ENCODE measurements around the gene TNFRSF12A. TPM values are rescaled to one million over a fixed set of nuclear protein-coding genes. Genes with fewer than 3 reads are reported as not detected.
A peak's percentile ranks its signal among the peaks of the same experiment; 100 is the strongest.

TNFRSF12A gene
- total RNA-seq, 1 experiment from 2014 or later: 147 TPM

DNA sequence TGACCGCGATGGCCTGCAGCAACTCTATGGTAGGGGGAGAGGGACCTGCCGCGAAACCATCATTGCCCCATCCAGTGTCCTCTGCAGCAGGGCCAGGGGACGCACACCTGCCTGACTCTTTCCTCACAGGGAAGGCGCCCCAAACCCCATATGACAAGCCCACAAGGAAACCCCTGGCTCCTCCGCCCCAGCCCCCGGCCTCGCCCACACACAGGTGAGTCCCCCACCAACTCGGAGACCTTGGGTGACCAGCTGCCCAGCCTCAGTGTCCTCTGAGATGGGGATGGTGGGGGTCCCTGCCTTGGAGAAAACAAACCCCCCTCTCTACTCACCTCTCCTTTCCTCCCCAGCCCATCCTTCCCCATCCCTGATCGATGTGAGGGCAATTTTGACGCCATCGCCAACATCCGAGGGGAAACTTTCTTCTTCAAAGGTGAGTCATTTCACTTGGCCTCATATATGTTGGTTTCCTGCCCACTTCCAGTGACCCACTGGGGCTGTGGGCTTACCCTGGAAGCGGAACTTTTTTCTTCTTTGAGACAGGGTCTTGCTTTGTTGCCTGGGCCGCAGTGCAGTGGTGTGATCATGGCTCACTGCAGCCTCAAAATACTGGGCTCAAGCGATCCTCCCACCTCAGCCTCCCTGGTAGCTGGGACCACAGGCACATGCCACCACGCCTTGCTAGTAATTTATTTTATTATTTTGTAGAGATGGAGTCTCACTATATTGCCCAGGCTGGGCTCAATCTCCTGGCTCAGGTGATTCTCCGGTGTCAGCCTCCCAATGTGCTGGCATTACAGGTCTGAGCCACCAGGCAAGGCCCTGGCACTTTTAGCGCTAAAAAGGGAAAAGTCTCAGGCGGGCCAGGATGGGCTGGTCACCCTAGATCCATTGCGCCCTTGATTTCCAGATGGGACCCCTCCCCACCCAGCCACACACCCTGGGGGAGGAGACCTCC is 37.3 kb downstream of the TNFRSF12A start:
- no peak overlapping the region for H2BK120ac ChIP-seq (ENCODE audit: low read depth, low read length, poor library complexity, severe bottlenecking)
- H3K56ac ChIP-seq (ENCODE audit: insufficient read length, low read depth, low read length): no peak overlapping the region
- peak overlapping the region; percentile 58 for H3K4me2 ChIP-seq (ENCODE audit: insufficient read depth, insufficient read length, low read length)
- H3K9me3 ChIP-seq (ENCODE audit: control insufficient read depth, low read depth, low read length): no peaks in the 10 kb centered on the region
- H3K4ac ChIP-seq (ENCODE audit: low read depth, low read length): no peak overlapping the region
- peaks cover 2% of the 10 kb centered on the region; the same call in 1 of the 2 replicates for H3K27me3 ChIP-seq (ENCODE audit: insufficient read depth, low read length)
- H3K27ac ChIP-seq (ENCODE audit: insufficient read length, low read depth, low read length): no peak overlapping the region
- H2BK20ac ChIP-seq (ENCODE audit: low read depth, low read length, poor library complexity, severe bottlenecking): no peak overlapping the region
- H3K4me1 ChIP-seq (ENCODE audit: insufficient read depth, low read length): no peaks in the 10 kb centered on the region
- H3K18ac ChIP-seq (ENCODE audit: insufficient read length, low read depth, low read length): no peak overlapping the region
- H2AFZ ChIP-seq (ENCODE audit: low read length): no peak overlapping the region
- Mint-ChIP-seq H3K4me1 (peaks cover 20 to 36% of the 10 kb centered on the region in 2 experiments), H3K27ac (0 out of 7 replicates have a peak overlapping the region, but pooled peaks of 1 of the 3 experiments have one; percentile 20), H3K36me3 (ENCODE audit: insufficient read depth in 1 of 3, low read depth in 3 of 3) (peaks cover 6 to 24% (median 14%) of the 10 kb centered on the region in 3 experiments), H3K4me3 (peak overlapping the region; percentile 34 to 64; a peak in 3 of 5 replicates), H3K27me3 (ENCODE audit: low read depth) (peaks cover 34% of the 10 kb centered on the region), H3K9me3 (no peaks in the 10 kb centered on the region; a peak in 2 of 5 replicates)
- H3K79me2 ChIP-seq (ENCODE audit: insufficient read depth, low read length): no peaks in the 10 kb centered on the region
- DNase-seq: no peak
- no peaks in the 10 kb centered on the region for H4K20me1 ChIP-seq (ENCODE audit: control insufficient read depth, insufficient read depth, insufficient read length)
- H2BK5ac ChIP-seq (ENCODE audit: insufficient read length, low read length): no peak overlapping the region
- no peak overlapping the region; the same call in 1 of the 2 replicates for H3K14ac ChIP-seq (ENCODE audit: insufficient read depth, low read length)
- no peak overlapping the region for H2BK15ac ChIP-seq (ENCODE audit: low read depth, low read length)
- H3K9ac ChIP-seq (ENCODE audit: extremely low read depth, insufficient read length, low read length): no peak overlapping the region
- no peak overlapping the region for H2AK5ac ChIP-seq (ENCODE audit: insufficient read length, low read length)
- peaks cover 14% of the 10 kb centered on the region for H3K23me2 ChIP-seq (ENCODE audit: insufficient read length, low read depth, low read length, poor library complexity, severe bottlenecking)
- no peak overlapping the region for H4K5ac ChIP-seq (ENCODE audit: insufficient read length, low read depth, low read length)
- no peak overlapping the region for H3T11ph ChIP-seq (ENCODE audit: low read length)
- TF ChIP-seq, protein P1, sequence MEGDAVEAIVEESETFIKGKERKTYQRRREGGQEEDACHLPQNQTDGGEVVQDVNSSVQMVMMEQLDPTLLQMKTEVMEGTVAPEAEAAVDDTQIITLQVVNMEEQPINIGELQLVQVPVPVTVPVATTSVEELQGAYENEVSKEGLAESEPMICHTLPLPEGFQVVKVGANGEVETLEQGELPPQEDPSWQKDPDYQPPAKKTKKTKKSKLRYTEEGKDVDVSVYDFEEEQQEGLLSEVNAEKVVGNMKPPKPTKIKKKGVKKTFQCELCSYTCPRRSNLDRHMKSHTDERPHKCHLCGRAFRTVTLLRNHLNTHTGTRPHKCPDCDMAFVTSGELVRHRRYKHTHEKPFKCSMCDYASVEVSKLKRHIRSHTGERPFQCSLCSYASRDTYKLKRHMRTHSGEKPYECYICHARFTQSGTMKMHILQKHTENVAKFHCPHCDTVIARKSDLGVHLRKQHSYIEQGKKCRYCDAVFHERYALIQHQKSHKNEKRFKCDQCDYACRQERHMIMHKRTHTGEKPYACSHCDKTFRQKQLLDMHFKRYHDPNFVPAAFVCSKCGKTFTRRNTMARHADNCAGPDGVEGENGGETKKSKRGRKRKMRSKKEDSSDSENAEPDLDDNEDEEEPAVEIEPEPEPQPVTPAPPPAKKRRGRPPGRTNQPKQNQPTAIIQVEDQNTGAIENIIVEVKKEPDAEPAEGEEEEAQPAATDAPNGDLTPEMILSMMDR (conservative IDR thresholded peaks at IDR 0.05): no peak
- no peak overlapping the region for H4K8ac ChIP-seq (replicated peaks; ENCODE audit: insufficient read length, low read depth, low read length)
- WGBS (ENCODE audit: extremely low coverage, insufficient read length, low lambda C conversion rate): no CpG with 5 or more reads among the region's 22 CpGs
- H3K23ac ChIP-seq (ENCODE audit: insufficient read length, low read depth, low read length): no peak overlapping the region
- H4K91ac ChIP-seq (ENCODE audit: insufficient read length, low read depth, low read length): no peak overlapping the region
- H3K79me1 ChIP-seq (ENCODE audit: insufficient read depth, low read depth, low read length, poor library complexity, severe bottlenecking): no peaks in the 10 kb centered on the region
- no peak overlapping the region for H2BK12ac ChIP-seq (ENCODE audit: insufficient read length, low read depth, low read length)

Data from H9 (cell line).